ENCODE measurements around the gene ZNF439. TPM values are rescaled to one million over a fixed set of nuclear protein-coding genes. Genes with fewer than 3 reads are reported as not detected.

Gene ZNF439
- total and polyA plus RNA-seq, 10 of the 15 experiments (the other 5 are each of a cell fraction or from before 2014, with no cell fraction given): 0.43 to 2.5 (median 1.2) TPM

DNA sequence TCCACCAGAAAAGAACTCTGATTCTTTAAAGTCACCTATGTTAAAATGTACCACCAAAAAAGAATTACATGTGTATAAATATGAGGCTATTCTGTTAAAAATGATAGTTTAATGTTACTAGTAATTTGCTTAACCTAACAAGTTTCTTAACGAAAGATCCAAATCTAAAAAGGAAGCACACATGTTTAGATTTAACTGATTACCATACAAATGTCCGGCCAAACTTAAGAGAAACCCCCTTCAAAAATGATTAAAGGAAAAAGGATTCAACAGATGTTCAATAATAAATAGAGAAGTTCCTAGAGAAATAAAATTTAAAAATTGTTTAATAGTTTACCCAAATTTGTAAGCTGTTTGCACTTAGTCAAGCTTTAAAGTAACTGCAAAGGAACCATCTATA is 34.1 kb downstream of the ZNF439 start:
- H3K9me3 ChIP-seq (replicated peaks; ENCODE audit: control insufficient read depth, insufficient read depth, low read length): peaks cover 2% of the 10 kb centered on the region; the same call in 2 of the 3 replicates
- H3K4me1 ChIP-seq (ENCODE audit: control insufficient read depth, insufficient read depth, low read length): no peaks in the 10 kb centered on the region; the same call in 1 of the 2 replicates
- H3K4me2 ChIP-seq (ENCODE audit: control insufficient read depth, insufficient read depth): no peak overlapping the region
- H3K9ac ChIP-seq (ENCODE audit: control insufficient read depth, insufficient read depth, low read length): no peak overlapping the region
- ATAC-seq (no peak), FAIRE-seq (no peak), DNase-seq (ENCODE audit: low read depth, low spot score) (no peak)
- no peaks in the 10 kb centered on the region for H3K27me3 ChIP-seq (replicated peaks in 1 of 2; ENCODE audit: control insufficient read depth in 2 of 2, insufficient read depth in 2 of 2, low read length in 1 of 2)
- no peaks in the 10 kb centered on the region for H3K79me2 ChIP-seq (ENCODE audit: control insufficient read depth, insufficient read depth, low read length)
- no TSS peak for BruUV-seq (replicated peaks)
- RAD21 ChIA-PET (ENCODE audit: unreplicated experiment): interaction anchor here (1.5 kb wide), 1 partner anchor 85 kb away, joined by 4 read pairs; no protein-coding TSS in a partner anchor
- intact Hi-C loops (cut with micrococcal nuclease; ENCODE audit: unreplicated experiment) (no loop called here), in situ Hi-C loops (cut with MboI) (no loop called here)
- no peak overlapping the region for H3K27ac ChIP-seq (ENCODE audit: control insufficient read depth, insufficient read depth)
- H3K36me3 ChIP-seq (ENCODE audit: control insufficient read depth in 2 of 2, insufficient read depth in 2 of 2, low read length in 1 of 2): no peaks in the 10 kb centered on the region
- WGBS (ENCODE audit: insufficient coverage, insufficient replicate concordance, low lambda C conversion rate, missing lambda C conversion rate): 33% methylated on average over 2 of the region's 2 CpGs
- CTCF ChIA-PET: interaction anchor here (0.6 to 2.7 kb wide), 7 partner anchors 9 to 258 kb away, joined by 3 to 8 read pairs (median 5); partner anchors contain the start of gene ZNF491
- H2AFZ ChIP-seq (ENCODE audit: control insufficient read depth, low read depth, low read length): no peak overlapping the region
- no peaks in the 10 kb centered on the region for H4K20me1 ChIP-seq (ENCODE audit: control insufficient read depth, insufficient read depth)
- SMC1A ChIA-PET (ENCODE audit: uncharacterized antibody, unreplicated experiment): interaction anchor here (1.9 kb wide), 1 partner anchor 85 kb away, joined by 7 read pairs; the partner anchor contains the start of gene ZNF491
- H3K4me3 ChIP-seq: no peak overlapping the region
- POLR2A ChIA-PET: no interaction called here
- TF ChIP-seq, protein P1, sequence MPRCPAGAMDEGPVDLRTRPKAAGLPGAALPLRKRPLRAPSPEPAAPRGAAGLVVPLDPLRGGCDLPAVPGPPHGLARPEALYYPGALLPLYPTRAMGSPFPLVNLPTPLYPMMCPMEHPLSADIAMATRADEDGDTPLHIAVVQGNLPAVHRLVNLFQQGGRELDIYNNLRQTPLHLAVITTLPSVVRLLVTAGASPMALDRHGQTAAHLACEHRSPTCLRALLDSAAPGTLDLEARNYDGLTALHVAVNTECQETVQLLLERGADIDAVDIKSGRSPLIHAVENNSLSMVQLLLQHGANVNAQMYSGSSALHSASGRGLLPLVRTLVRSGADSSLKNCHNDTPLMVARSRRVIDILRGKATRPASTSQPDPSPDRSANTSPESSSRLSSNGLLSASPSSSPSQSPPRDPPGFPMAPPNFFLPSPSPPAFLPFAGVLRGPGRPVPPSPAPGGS (IDR thresholded peaks at IDR 0.05; ENCODE audit: borderline replicate concordance, insufficient read depth, low read depth, low read length, poor library complexity, severe bottlenecking): no peak
- TF ChIP-seq PML (IDR thresholded peaks at IDR 0.05; ENCODE audit: low read length) (no peak), NRF1 (conservative IDR thresholded peaks at IDR 0.05; ENCODE audit: low read depth, low read length) (no peak), SREBF1 (IDR thresholded peaks at IDR 0.05; ENCODE audit: low read length) (no peak), BRCA1 (IDR thresholded peaks at IDR 0.05; ENCODE audit: low read depth, low read length) (no peak), YY1 (IDR thresholded peaks at IDR 0.05; ENCODE audit: low read depth, low read length) (no peak), HSF1 (IDR thresholded peaks at IDR 0.05; ENCODE audit: low read depth, low read length) (no peak), KAT2A (conservative IDR thresholded peaks at IDR 0.05; ENCODE audit: control insufficient read depth, low read depth, low read length) (no peak), USF2 (IDR thresholded peaks at IDR 0.05; ENCODE audit: borderline replicate concordance, low read depth, low read length) (no peak), ETV6 (conservative IDR thresholded peaks at IDR 0.05 in 1 of 2, IDR thresholded peaks at IDR 0.05 in 1 of 2; ENCODE audit: borderline replicate concordance in 1 of 2, low read depth in 1 of 2) (no peak), ZNF24 (IDR thresholded peaks at IDR 0.05) (no peak), SIN3A (IDR thresholded peaks at IDR 0.05; ENCODE audit: low read depth, low read length) (no peak)
- TF ChIP-seq, protein P2, sequence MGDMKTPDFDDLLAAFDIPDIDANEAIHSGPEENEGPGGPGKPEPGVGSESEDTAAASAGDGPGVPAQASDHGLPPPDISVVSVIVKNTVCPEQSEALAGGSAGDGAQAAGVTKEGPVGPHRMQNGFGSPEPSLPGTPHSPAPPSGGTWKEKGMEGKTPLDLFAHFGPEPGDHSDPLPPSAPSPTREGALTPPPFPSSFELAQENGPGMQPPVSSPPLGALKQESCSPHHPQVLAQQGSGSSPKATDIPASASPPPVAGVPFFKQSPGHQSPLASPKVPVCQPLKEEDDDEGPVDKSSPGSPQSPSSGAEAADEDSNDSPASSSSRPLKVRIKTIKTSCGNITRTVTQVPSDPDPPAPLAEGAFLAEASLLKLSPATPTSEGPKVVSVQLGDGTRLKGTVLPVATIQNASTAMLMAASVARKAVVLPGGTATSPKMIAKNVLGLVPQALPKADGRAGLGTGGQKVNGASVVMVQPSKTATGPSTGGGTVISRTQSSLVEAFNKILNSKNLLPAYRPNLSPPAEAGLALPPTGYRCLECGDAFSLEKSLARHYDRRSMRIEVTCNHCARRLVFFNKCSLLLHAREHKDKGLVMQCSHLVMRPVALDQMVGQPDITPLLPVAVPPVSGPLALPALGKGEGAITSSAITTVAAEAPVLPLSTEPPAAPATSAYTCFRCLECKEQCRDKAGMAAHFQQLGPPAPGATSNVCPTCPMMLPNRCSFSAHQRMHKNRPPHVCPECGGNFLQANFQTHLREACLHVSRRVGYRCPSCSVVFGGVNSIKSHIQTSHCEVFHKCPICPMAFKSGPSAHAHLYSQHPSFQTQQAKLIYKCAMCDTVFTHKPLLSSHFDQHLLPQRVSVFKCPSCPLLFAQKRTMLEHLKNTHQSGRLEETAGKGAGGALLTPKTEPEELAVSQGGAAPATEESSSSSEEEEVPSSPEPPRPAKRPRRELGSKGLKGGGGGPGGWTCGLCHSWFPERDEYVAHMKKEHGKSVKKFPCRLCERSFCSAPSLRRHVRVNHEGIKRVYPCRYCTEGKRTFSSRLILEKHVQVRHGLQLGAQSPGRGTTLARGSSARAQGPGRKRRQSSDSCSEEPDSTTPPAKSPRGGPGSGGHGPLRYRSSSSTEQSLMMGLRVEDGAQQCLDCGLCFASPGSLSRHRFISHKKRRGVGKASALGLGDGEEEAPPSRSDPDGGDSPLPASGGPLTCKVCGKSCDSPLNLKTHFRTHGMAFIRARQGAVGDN (IDR thresholded peaks at IDR 0.05): no peak

Measured in GM12878 (cell line).